ENCODE data around the gene WDR27.
"Not testable (repeated sequence)": the region's sequence is repeated elsewhere in the genome, so short reads cannot be mapped to it uniquely, and the experiment has no call there.

The WDR27 gene

DNA sequence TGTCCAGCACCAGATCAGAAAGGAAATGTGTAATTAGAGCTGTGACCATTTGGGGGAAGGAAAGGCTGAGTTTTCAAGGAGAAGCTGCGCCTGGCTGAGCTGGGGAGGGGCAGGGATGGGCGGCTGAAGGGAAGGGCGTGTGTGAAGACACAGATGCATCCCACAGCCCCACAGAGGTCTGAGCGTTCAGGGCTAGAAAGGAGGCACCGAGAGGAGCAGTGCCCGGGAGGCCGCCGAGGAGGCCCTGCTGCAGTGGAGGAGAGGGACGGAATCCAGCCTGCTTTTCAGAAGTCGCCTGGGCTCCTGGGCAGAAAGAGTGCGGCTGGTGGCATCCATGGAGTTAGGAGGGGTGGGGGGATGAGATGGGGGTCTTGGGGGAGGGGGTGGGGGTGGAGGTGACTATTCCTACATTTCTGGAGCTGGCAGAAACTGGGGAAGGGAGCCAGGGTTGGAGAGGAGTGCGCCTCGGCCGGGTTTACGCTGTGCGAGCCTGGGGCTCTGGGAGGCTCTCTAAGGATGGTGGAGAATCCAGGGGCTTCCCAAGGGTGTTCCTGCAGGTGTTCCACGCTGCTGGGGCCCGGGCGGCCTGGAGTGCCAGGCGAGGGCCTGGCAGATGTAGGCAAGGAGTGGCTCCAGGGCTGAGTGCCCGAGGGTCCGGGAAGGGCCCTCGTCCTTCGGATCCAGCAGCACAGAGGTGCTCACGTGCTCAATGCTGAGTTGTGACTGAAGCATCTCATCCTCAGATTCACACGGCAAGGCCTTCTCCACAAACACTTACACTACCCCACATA is 41.8 kb downstream of the WDR27 start:
- no peak for DNase-seq

DNA sequence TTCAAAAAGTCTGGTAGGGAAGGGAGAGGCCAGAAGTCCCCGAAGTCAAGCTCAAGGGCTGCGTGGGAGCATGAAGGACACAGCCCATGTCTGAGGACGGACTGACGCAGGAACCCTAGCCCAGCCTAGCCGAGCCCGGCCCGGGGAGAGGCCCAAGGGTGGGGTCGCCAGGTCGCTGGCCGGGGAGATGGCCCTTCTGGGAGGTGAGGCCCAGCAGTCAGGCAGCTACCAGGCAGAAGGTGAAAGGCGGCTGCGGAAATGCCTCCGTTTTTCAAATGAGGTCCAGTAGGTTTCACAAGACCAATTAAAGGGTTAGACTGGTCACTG is 44.6 kb downstream of the WDR27 start:
- DNase-seq, result no peak

DNA sequence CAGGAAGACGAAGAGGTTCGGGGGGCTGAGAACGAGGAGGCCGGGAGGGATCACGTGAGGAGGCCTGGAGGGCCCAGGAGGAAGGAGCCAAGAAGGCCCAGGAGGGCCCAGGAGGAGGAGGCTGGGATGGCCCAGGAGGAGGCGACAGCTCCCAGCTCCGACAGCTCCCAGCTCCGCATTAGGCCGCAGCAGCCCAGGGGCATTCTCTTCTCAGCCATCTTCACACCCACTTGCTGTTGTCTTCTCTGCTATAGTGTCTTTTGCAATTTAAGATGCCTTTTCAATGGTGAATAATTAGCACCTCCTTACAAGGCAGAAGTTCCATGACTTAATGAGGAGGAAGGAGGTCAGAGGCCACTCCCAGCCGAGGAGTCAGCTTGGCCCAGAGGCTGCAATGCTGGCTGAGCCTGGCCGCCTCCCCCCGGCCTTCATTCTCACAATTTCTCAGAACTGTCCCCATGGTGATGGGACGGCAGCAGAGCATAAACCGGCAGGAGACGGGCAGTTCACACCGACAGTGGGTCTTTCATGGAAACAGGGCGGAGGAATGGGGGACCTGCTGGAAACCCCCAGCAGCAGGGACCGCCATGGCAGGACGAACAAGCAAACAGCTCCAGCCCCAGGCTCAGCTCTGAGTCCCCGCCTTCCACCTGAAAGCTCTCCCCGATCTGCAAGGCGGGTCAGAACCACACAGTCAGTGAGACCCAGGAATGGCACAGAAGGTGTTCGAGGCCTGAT is 45.1 kb downstream of the WDR27 start:
- no peak for DNase-seq

DNA sequence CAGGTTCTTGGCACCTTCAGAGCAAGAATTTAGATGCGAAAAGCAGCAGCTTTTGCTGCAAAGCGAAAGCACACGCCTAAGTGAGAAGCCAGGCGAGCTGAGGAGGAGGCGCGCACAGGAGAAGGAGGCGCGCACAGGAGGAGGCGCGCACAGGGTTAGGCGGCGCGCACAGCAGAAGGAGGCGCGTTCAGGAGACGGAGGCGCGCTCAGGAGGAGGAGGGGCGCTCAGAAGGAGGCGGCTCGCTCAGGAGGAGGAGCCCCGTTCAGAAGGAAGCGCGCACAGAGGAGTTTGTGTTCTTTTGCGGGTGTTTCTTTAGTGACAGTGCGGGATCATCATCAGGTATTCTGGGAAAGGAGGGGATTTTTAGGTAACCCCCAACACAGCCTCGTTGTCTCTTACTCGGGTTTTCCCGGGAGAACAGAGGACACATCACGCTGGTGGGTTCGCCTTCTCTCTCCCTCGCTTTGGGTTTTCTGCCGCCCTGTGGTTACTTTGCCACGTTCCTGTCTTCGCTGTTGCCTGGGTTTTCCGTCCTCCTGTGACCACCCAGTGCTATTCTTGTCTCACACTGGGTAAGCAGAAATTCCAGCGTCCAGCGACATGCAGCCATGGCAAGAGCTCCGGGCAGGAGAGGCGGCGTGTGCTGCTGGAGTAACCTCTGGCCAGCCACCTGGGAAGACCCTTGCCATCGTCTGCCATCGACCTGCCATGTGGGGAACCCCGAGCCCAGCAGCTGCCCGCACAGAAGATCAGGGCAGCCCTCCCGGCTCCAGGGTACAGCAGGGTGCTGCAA is 47.0 kb downstream of the WDR27 start:
- DNase-seq, result no peak

DNA sequence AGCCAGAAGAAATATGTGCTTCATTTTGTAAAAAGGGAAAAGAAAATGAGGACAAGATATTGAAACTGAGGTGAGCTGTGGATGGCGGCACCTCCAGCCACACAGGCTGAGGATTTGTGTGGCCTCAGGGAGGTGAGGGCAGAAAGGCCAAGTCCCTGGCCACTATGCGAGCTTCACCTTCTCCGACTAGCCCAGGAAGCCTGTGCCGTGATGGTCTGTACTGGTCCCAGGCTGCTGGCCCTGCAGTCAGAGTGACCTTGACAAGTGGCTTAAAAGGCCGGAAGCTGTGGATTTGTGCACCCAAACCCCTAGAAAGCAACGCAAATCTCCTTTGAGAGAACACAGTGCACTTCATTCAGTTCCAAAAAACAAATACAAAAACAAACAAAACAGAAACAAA is 48.1 kb downstream of the WDR27 start:
- no peak for DNase-seq

DNA sequence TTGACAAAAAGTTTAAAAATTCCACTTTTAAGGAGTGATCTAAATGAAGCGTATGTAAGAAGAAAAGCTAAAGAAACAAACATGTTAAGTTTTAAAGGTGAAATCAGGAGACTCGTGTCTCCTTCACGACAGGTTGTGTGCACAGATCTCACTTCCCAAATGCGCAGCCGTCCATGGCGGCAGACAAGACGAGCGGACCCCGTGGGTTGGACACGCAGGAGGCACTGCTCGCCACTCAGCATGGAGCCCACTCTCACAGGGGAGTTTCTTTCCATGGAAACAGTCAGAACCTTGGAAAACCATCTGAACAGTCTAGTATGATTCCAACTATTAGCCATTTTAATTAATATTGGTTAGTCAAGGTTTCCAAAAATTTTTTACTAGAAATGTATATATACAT is 48.9 kb downstream of the WDR27 start:
- no peak for DNase-seq

DNA sequence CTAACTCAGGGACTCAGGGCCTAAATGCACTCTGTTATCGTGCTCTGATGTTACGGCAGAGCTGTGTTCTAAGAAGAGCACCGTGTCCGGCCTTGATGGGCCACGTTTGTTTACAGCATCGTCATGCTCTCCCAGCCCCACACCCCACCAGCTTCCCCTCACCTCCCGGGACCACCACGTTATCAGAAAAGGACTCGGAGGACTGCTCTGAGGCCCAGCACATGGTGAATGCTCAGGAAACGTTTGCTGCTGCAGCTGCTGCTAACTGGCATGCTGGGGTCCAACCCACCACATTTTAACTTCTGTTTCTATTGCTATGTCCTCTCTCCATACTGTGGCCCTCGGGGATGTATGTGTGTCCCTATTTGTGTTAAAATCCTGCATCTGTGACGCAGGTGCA is 50.3 kb downstream of the WDR27 start:
- no peak for DNase-seq

DNA sequence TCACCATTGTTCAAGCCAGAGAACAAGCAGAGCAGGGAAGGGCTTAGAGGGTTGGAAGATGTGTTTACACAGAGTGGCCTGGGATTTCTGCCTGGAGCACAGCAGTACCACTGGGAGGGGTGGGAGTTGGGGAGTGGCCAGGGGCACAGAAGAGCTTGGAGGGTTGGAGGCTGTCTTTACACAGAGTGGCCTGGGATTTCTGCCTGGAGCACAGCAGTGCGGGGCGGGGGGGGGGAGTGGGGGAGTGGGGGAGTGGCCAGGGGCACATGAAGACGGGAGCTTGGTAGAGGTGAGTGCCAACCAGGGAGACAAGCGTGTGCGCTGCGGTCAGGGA is 50.9 kb downstream of the WDR27 start:
- DNase-seq, result no peak

DNA sequence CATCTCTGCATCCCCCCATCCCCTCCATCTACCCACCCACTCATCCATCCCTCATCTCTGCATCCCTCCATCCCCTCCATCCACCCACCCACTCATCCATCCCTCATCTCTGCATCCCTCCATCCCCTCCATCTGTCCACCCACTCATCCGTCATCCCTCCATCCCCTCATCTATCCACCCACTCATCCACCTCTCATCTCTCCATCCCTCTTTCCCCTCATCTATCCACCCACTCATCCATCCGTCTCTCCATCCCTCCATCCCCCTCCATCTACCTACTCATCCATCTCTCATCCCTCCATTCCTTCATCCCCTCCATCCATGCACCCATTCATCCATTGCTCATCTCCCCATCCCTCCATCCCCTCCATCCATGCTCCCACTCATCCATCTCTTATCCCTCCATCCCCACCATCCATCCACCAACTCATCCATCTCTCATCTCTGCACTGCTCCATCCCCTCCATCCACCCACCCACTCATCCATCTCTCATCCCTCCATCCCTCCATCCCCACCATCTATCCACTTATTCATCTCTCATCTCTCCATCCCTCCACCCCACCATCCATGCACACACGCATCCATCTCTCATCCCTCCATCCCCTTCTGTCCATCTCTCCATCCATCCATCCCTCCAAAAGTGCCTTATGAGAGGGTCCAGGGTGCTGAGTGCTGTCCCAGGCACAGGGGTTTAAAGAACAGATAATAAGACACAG is 51.4 kb downstream of the WDR27 start:
- DNase-seq, result no peak

DNA sequence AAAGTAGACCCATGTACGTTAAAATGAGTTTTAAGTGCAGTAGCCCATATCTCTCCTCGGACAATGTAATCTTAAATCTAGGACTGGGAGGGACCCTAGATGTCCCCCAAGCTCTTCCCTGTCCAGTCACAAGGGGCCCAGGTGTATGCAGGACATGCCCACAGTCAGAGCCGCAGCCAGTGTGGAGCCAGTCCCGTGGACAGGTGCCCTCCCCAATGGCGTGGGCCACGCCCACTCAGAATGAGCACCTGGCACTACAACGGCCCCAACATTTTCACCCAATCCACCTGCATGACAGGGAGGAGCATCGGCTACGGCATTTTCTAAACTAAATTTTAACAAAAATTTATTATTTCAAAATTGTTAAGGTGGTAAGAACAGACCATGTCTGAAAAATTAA is 53.2 kb downstream of the WDR27 start:
- DNase-seq, result no peak

DNA sequence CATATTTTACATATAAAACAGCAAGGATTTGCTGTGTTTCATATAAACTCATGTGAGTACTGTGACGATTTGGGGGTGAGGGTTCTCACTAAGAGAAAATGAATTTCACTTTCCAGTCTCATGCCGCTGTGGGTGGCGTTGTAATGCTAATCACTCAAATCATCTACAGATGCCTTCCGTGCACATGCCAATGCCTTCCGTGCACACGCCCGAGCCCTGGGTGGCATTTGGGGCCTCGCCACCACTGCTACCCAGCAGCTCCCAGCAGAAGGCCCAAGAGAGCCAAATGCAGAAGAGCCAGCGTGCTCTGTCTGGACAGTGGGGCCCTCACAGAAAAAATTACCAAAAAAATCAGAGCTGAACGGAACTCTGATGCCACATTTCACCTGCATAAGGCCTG is 53.7 kb downstream of the WDR27 start:
- no peak for DNase-seq

DNA sequence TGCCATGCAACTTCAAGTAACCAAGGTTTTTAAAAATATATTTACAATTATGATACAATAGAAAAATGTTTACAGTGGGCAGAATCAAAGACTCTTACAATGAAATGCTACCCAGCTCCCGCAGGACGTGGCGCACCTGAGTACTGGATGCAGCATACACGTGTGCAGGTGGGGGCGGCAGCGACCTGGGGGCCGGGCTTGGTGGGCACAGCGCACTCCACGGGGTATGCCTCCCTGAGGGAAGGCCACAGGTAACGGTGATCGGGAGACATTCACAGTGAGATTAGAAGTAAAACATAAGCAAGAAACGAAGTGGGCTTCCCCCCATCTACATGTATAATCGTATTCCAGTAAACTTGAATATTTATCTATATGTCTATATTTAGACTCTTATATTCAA is 54.2 kb downstream of the WDR27 start:
- DNase-seq, result no peak

DNA sequence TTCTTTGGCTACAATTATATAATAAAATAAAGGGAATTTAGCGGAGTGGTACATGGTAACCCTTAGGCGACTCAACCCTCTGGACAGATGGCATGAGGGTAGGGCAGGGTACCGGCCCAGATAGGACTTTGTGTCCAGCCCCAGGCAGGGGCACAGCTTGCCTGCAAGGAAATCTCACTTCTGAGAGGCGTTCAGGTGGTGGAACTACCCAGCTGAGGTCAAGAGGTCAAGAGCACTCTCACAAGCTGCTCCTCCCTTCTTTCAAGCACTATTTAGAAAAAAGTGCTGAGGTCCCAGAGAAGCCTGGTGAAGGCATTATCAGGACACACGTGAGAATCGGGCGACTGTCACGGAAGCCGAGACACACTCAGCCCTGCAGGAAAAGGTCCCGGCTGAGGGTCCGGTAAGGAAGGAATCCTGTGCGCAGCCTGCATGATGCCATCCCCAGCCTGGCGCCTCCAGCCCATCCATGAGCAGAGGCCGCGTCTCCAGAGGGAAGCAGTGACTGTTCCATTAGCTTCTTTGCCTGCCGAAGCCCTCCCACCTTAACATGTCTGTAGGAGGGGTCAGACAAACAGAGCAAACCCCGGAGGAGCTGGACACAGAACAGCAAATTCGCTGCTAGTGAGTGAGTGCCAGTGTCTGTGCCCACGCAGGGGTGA is 54.8 kb downstream of the WDR27 start:
- DNase-seq, result no peak

DNA sequence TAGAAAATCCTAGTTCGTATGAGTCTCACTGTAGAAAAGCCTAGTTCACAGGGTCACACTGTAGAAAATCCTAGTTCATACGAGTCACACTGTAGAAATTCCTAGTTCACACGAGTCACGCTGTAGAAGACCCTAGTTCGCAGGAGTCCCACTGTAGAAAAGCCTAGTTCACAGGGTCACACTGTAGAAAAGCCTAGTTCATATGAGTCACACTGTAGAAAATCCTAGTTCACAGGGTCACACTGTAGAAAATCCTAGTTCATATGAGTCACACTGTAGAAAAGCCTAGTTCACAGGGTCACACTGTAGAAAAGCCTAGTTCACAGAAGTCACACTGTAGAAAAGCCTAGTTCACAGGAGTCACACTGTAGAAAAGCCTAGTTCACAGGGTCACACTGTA is 56.4 kb downstream of the WDR27 start:
- DNase-seq, result not testable (repeated sequence)

DNA sequence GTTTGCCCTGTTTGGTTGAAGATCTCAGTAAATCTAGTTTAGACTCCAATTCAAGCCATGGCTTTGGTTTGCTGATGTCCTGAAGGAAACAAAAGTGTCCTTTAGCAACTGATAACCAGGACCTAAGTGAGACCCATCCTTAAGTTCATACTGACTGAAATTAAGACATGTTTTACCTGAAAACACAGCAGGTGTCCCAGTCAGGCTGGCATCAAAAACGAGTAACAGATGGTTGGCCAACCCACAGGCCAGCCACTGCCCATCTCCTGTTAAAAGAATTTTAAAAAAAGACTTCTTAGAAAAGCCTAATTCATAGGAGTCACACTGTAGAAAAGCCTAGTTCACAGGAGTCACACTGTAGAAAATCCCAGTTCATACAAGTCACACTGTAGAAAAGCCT is 58.3 kb downstream of the WDR27 start:
- no peak for DNase-seq

DNA sequence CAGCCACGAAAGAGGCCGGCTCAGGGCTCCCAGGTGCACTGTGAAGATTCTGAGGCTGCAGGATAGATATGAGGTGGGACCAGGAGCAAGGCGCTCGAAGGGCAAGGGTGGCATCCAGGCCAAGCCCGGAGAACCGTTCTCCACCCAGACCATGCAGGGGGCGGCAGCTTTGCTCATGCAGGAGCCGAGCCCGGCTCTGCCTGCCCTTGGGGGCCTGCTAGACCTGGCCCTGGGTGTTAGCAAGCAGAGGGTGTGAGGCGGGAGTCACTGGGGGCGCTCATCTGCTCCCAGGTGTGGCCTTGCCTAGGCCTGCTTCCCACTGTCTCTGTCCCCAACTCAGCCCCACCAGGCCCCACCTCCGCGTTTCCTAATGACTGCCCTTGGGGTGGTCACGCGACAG is 59.4 kb downstream of the WDR27 start:
- DNase-seq, result no peak

DNA sequence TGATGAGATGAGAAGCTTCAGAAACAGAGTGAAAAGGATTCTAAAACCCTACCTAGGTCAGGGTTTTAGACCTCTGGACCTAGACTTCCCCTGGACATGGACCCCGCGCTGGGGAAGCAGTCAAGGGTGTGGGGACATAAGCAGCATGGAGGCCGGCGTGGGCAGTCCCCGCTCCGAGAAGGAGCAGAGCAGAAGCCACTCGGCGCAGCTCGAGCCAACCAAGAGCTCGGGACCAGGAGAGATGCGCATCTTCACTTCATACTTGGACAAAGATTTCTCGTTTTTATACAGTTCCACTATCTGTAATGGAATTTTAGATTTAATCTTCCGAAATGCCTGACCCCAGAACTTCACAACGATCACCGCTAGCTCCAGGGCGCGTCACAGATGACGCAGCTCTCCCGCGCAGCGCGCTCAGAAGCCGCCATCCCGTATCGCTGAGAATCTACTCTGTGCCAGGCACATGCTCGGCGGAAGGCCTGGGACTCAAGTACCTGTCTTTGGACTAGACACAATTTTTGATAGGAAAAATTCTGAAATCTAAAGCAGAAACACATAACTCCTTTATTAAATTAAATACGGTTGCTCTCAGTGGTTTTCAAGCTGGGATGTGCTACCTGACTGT is 60.3 kb downstream of the WDR27 start:
- DNase-seq, result no peak

DNA sequence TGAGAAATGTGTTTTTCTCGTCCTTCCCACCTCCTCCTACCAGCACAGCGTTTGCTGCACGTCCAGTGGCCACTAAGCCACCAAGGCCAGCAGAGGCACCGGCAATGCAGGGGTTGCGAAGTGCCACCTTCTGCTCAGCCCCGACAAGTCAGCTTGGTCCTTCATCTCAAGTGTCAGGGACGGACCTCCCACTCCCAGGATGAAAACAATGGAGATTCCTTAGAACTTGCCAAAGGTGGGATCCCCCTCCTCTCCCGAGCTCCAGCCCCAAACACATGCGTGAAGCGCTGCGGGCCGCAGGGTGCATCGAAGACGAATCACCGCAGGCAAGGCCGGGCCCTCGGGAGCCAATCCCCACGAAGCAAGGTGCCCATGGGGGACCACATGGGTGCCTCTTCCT is 60.8 kb downstream of the WDR27 start:
- DNase-seq, result no peak

DNA sequence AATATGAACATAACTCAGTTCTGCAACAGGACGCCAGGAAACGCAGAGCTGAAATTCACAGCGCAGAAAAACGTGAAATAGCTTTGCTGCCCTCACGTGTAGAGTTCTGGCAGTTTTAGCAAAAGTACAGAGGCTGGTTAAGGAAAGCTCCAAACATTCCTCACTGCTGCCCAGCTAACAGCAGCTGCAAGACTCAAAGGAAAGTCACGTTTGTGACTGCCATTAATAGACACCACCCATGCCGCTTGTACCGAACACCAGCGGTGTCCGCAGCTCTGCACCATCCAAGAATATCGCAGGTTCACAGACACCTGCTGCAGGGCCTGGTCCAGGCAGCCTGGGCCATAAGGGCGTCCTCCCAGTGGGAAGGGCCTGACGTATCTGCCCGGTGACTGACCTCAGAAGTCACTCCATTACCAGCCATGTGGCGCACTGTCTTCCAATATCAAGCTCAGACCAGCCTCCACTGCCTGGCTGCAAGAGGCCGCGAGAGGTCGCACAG is 61.4 kb downstream of the WDR27 start:
- DNase-seq, result no peak

DNA sequence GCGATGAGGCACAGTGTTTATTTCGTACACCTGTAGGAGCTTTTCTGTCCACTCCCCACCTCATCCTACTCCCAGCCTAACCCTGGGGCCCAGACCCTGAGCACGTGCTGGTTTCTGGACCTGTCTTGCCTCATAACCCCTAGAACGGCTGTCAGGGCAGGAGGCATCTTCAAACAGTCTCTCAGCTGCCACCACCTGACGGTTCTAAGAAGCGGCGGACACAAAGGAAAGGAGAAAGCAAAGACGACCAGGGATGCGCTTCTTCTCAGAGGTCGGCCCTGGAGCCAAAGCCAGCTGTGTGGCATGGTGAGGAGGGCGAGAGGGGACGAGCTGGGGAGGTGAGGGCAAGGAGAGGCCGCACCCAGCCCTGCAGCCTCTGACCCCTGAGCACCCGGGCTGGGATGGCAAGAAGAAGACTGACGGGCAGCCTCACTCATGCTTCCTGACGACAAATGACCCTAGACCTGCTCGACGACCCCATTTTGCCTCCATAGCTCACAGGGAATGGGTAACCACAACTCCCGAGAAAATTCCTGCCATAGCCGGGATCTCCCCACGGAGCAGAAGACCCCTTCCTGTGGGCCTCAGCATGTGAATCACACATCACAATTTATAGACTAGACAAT is 62.1 kb downstream of the WDR27 start:
- no peak for DNase-seq

DNA sequence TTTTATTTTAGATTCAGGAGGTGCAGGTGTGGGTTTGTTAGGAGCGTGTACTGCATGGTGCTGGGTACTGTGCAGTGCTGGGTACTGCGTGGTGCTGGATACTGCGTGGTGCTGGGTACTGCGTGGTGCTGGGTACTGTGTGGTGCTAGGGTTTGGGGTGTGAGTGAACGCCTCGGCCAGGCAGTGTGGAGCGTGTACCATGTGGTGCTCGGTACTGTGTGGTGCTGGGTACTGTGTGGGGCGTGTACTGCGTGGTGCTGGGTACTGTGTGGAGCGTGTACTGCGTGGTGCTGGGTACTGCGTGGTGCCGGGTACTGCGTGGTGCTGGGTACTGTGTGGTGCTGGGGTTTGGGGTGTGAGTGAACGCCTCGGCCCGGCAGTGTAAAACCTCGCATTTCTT is 62.9 kb downstream of the WDR27 start:
- DNase-seq, result no peak

DNA sequence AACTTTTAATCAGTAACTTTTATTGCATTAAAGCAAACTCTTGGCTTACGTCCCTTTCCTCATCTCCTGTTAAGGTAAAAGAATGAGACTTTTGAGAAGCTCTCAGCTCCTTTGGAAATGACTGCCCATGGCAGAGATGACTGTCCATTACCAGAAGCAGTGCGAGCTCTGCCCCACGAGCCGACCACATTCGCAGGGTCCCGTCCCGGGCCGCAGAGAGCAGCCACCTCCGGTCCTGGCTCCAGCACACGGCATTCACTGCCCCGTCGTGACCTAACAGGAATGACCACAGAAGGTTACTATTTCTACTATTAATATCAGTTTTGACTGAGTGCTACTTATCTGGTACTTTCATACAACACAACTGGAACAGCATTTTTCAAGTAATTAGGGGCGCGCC is 63.4 kb downstream of the WDR27 start:
- no peak for DNase-seq
